GM12878 (cell line): ENCODE measurements around the gene HIVEP2. TPM values are rescaled to one million over a fixed set of nuclear protein-coding genes. Genes with fewer than 3 reads are reported as not detected.

ENCODE experiments used
- EED ChIP-seq: sonication (generic); IDR thresholded peaks from 2 replicates; pipeline ENCODE4 v1.6.1; 2016; ENCODE audit warnings: antibody characterized with exemption, low read depth
- MXI1 ChIP-seq: fragments of 150-350 bp; IDR thresholded peaks from 2 replicates; pipeline ENCODE4 v1.6.1; 2011; ENCODE audit warnings: low read depth, mild to moderate bottlenecking, inconsistent platforms, low read length, improper control_type of control experiment
- NFIC ChIP-seq: IDR thresholded peaks from 2 replicates; pipeline ENCODE4 v1.6.1; 2012; ENCODE audit warnings: low read depth, mild to moderate bottlenecking, inconsistent platforms, low read length, moderate library complexity
- NR2F1 ChIP-seq: fragments of 450-650 bp; conservative IDR thresholded peaks from 2 replicates; pipeline ENCODE4 v1.6.1; 2017; ENCODE audit warnings: mild to moderate bottlenecking
- RAD21 ChIP-seq: IDR thresholded peaks from 2 replicates; pipeline ENCODE4 v1.6.1; 2011; ENCODE audit warnings: mild to moderate bottlenecking, low read depth, low read length, moderate library complexity; ENCODE audit not compliant: insufficient read depth
- SMC3 ChIP-seq: IDR thresholded peaks from 2 replicates; pipeline ENCODE4 v1.6.1; 2011; ENCODE audit warnings: low read length, improper control_type of control experiment, borderline replicate concordance
- STAT1 ChIP-seq: fragments of 450-650 bp; conservative IDR thresholded peaks from 2 replicates; pipeline ENCODE4 v1.6.1; 2014; ENCODE audit warnings: antibody characterized with exemption, mild to moderate bottlenecking
- TCF12 ChIP-seq: IDR thresholded peaks from 2 replicates; pipeline ENCODE4 v1.6.1; 2011; ENCODE audit warnings: low read depth, mild to moderate bottlenecking, low read length
- ZNF207 ChIP-seq: fragments of 450-650 bp; IDR thresholded peaks from 2 replicates; pipeline ENCODE4 v1.6.1; 2014; ENCODE audit warnings: antibody characterized with exemption, mild to moderate bottlenecking, borderline replicate concordance
- polyA plus RNA-seq, 11 experiments: library from polyadenylated mRNA; depleted of rRNA in 4 of 11; unstranded in 6 of 11; stranded (reverse) in 5 of 11; fragments of >200 nt; fragmentation: Nextera tagmentation in 4 of 11; fragmentation: Illumina TruSeq in 1 of 11; extraction: Ambion mirVana in 4 of 11; extraction: Trizol in 1 of 11; gene quantifications; 1 replicate in 1 of 11; 2 replicates in 10 of 11; pipeline versions ENCODE4 v1.2.1 to v1.2.3, GENCODE V29; 2011 to 2016; ENCODE audit warnings: inconsistent platforms in 2 of 11, missing spikeins in 2 of 11, low read depth in 1 of 11
- total RNA-seq, 4 experiments: library from RNA; depleted of rRNA in 3 of 4; stranded (reverse); fragments of >200 nt in 3 of 4; fragmentation: Illumina TruSeq in 1 of 4; extraction: Trizol in 1 of 4; gene quantifications; 2 replicates each; pipeline versions ENCODE4 v1.2.1 to v1.2.3, GENCODE V29; 2013 to 2021
- TF ChIP-seq, protein P1 (sequence below), 3 experiments: IDR thresholded peaks in 2 of 3; conservative IDR thresholded peaks in 1 of 3; 2 replicates each; pipeline ENCODE4 v1.5.1; 2011; ENCODE audit warnings: low read depth in 3 of 3, low read length in 3 of 3, mild to moderate bottlenecking in 3 of 3, control low read depth in 2 of 3, moderate library complexity in 2 of 3, inconsistent platforms in 1 of 3, mixed read lengths in 1 of 3; ENCODE audit not compliant: control insufficient read depth in 2 of 3, insufficient read depth in 1 of 3; ENCODE audit errors: extremely low read depth in 1 of 3
- TF ChIP-seq, protein P2 (sequence below): fragments of 450-650 bp; IDR thresholded peaks from 2 replicates; pipeline ENCODE4 v1.6.1; 2018; ENCODE audit warnings: borderline replicate concordance, mild to moderate bottlenecking; ENCODE audit not compliant: partially characterized antibody

Gene HIVEP2
- total and polyA plus RNA-seq, 10 of the 15 experiments (the other 5 are each of a cell fraction or from before 2014, with no cell fraction given), result 1.2 to 15.7 (median 10.2) TPM

DNA sequence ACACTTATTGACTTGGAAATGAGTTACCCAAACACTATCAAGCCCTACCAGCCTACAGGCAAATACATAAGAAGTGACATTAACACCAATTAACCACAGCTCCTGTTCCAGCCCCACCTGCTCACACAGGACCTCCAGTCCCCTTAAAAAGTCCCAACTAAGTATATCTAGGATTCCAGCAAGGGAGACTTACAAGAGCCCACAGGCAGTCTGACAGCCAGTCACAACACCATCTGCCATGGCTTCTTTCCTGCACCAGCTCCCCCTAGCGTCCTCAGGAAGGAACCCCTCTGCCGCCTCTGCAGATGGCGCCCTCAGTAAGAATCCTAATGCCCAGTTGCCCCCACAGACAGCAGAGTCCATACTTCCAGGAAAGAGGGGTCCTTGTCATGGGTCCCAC, 122.1 kb downstream of the HIVEP2 start (continued):
- TF ChIP-seq, protein P1, sequence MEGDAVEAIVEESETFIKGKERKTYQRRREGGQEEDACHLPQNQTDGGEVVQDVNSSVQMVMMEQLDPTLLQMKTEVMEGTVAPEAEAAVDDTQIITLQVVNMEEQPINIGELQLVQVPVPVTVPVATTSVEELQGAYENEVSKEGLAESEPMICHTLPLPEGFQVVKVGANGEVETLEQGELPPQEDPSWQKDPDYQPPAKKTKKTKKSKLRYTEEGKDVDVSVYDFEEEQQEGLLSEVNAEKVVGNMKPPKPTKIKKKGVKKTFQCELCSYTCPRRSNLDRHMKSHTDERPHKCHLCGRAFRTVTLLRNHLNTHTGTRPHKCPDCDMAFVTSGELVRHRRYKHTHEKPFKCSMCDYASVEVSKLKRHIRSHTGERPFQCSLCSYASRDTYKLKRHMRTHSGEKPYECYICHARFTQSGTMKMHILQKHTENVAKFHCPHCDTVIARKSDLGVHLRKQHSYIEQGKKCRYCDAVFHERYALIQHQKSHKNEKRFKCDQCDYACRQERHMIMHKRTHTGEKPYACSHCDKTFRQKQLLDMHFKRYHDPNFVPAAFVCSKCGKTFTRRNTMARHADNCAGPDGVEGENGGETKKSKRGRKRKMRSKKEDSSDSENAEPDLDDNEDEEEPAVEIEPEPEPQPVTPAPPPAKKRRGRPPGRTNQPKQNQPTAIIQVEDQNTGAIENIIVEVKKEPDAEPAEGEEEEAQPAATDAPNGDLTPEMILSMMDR (IDR thresholded peaks at IDR 0.05 in 2 of 3, conservative IDR thresholded peaks at IDR 0.05 in 1 of 3; ENCODE audit: control insufficient read depth in 2 of 3, extremely low read depth in 1 of 3, insufficient read depth in 1 of 3, low read depth in 3 of 3, low read length in 3 of 3), result peak; percentile 37 to 49 (median 41); a peak in 5 of 6 replicates
- TF ChIP-seq TCF12 (0 out of 2 replicates have a peak, but pooled peaks have one; percentile 12), MXI1 (no peak), NR2F1 (no peak), ZNF207 (no peak), SMC3 (peak; percentile 19; the same call in 1 of the 2 replicates), EED (peak; percentile 51; the same call in 1 of the 2 replicates), STAT1 (no peak), NFIC (no peak), RAD21 (peak; percentile 47; the same call in 1 of the 2 replicates)
- TF ChIP-seq, protein P2, sequence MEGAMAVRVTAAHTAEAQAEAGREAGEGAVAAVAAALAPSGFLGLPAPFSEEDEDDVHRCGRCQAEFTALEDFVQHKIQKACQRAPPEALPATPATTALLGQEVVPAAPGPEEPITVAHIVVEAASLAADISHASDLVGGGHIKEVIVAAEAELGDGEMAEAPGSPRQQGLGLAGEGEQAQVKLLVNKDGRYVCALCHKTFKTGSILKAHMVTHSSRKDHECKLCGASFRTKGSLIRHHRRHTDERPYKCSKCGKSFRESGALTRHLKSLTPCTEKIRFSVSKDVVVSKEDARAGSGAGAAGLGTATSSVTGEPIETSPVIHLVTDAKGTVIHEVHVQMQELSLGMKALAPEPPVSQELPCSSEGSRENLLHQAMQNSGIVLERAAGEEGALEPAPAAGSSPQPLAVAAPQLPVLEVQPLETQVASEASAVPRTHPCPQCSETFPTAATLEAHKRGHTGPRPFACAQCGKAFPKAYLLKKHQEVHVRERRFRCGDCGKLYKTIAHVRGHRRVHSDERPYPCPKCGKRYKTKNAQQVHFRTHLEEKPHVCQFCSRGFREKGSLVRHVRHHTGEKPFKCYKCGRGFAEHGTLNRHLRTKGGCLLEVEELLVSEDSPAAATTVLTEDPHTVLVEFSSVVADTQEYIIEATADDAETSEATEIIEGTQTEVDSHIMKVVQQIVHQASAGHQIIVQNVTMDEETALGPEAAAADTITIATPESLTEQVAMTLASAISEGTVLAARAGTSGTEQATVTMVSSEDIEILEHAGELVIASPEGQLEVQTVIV, result no peak
